Lower lobe of right lung (tissue), 2 donors: ENCODE measurements around the gene AREG. TPM values are rescaled to one million over a fixed set of nuclear protein-coding genes. Genes with fewer than 3 reads are reported as not detected.

Source experiments
- ATAC-seq, 2 donors: fragments of 200-7000 bp; cut with Tn5 transposase; one replicate each; pipeline ENCODE4 v1.9.1; 2020 to 2022; ENCODE audit warnings: mild to moderate bottlenecking in 2 of 2, moderate library complexity in 2 of 2
- DNase-seq: peaks from one replicate; pipeline ENCODE4 v3.0.0-alpha.2; 2020
- H3K27ac ChIP-seq: fragments of 200-600 bp; one replicate; pipeline ENCODE4 v1.8.0; 2022
- H3K27me3 ChIP-seq: fragments of 200-600 bp; one replicate; pipeline ENCODE4 v1.8.0; 2022; ENCODE audit warnings: low read depth
- H3K36me3 ChIP-seq: fragments of 200-600 bp; one replicate; pipeline ENCODE4 v1.8.0; 2022; ENCODE audit warnings: mild to moderate bottlenecking
- H3K4me1 ChIP-seq: fragments of 200-600 bp; one replicate; pipeline ENCODE4 v1.8.0; 2022
- H3K4me3 ChIP-seq: fragments of 200-600 bp; one replicate; pipeline ENCODE4 v1.8.0; 2022; ENCODE audit warnings: mild to moderate bottlenecking
- H3K9me3 ChIP-seq: fragments of 200-600 bp; one replicate; pipeline ENCODE4 v1.8.0; 2022
- CTCF ChIP-seq: fragments of 200-600 bp; IDR thresholded peaks from one replicate; pipeline ENCODE4 v1.8.0; 2022; ENCODE audit warnings: antibody characterized with exemption, mild to moderate bottlenecking
- intact Hi-C: fragments of 100-400 bp; cut with DNase I; formaldehyde crosslinking; loops from one replicate; pipeline ENCODE4 v1.11.0; 2022
- total RNA-seq: library from RNA; stranded (reverse); fragmentation: NEBNext Ultra II Directional; extraction: Animal tissue kit (Norgen Biotek cat#: 25700); gene quantifications from one replicate; pipeline ENCODE4 v1.2.1, GENCODE V29; 2021
- donor health status: DM: no; HTN: yes; CAD: no; lungs with severe emphysema.

The AREG gene
- total RNA-seq, 1 donor from 2014 or later = 7.8 TPM

- H3K27me3 ChIP-seq = no peaks in the 10 kb centered on the region
- DNase-seq (no peak), ATAC-seq (no peak)
- H3K36me3 ChIP-seq = no peaks in the 10 kb centered on the region
- TF ChIP-seq CTCF = no peak
- no peak overlapping the region for H3K27ac ChIP-seq
- no peak overlapping the region for H3K4me3 ChIP-seq
- no peaks in the 10 kb centered on the region for H3K4me1 ChIP-seq
- no peaks in the 10 kb centered on the region for H3K9me3 ChIP-seq
- intact Hi-C loops = no loop called here
Measured at GRCh38 chr4:74402692-74403456, 42.1 kb upstream of the AREG start.

- no peak for ATAC-seq
Measured at GRCh38 chr4:74407891-74408290, 37.0 kb upstream of the AREG start.

GRCh38 chr4:74408639-74409038, 36.3 kb upstream of the AREG start:
- no peaks in the 10 kb centered on the region for H3K4me1 ChIP-seq
- H3K4me3 ChIP-seq = no peak overlapping the region
- DNase-seq = no peak
- H3K27me3 ChIP-seq = no peaks in the 10 kb centered on the region
- no peak for ATAC-seq
- intact Hi-C loops = no loop called here
- H3K9me3 ChIP-seq = no peaks in the 10 kb centered on the region
- TF ChIP-seq CTCF = no peak
- no peaks in the 10 kb centered on the region for H3K36me3 ChIP-seq
- H3K27ac ChIP-seq = no peak overlapping the region

More at GRCh38 chr4:74407891-74408290, 37.0 kb upstream of the AREG start:
- Histone ChIP-seq H3K4me1 (no peaks in the 10 kb centered on the region), H3K27me3 (no peaks in the 10 kb centered on the region), H3K27ac (no peak overlapping the region), H3K9me3 (no peaks in the 10 kb centered on the region), H3K4me3 (no peak overlapping the region), H3K36me3 (no peaks in the 10 kb centered on the region)
- intact Hi-C loops = no loop called here
- DNase-seq = no peak
- no peak for TF ChIP-seq CTCF

GRCh38 chr4:74410272-74410671, 34.7 kb upstream of the AREG start:
- H3K36me3 ChIP-seq = no peaks in the 10 kb centered on the region
- no peaks in the 10 kb centered on the region for H3K27me3 ChIP-seq
- no peaks in the 10 kb centered on the region for H3K4me1 ChIP-seq
- DNase-seq (no peak), ATAC-seq (no peak)
- intact Hi-C loops = no loop called here
- H3K9me3 ChIP-seq = no peaks in the 10 kb centered on the region
- no peak overlapping the region for H3K27ac ChIP-seq
- no peak for TF ChIP-seq CTCF
- H3K4me3 ChIP-seq = no peak overlapping the region

- intact Hi-C loops = no loop called here
- Histone ChIP-seq H3K9me3 (no peaks in the 10 kb centered on the region), H3K36me3 (no peaks in the 10 kb centered on the region), H3K4me3 (no peak overlapping the region), H3K27ac (no peak overlapping the region), H3K27me3 (no peaks in the 10 kb centered on the region), H3K4me1 (no peaks in the 10 kb centered on the region)
- no peak for ATAC-seq
- TF ChIP-seq CTCF = no peak
- DNase-seq = no peak
Measured at GRCh38 chr4:74412225-74412624, 32.7 kb upstream of the AREG start.
